SK-N-SH treated with all-trans-retinoic acid at 6 μM for 48 hours (cell line): ENCODE results near the gene SH3BGRL2.

Experiments used
- ARNTL ChIP-seq: fragments of 450-650 bp; formaldehyde crosslinking; IDR thresholded peaks from 2 replicates; pipeline ENCODE4 v1.5.0; 2020; ENCODE audit warnings: low read depth, mild to moderate bottlenecking, moderate library complexity, borderline replicate concordance
- BACH2 ChIP-seq: fragments of 250-450 bp; sonication (Bioruptor Pico); IDR thresholded peaks from 2 replicates; pipeline ENCODE4 v1.9.0; 2021; ENCODE audit warnings: mild to moderate bottlenecking, borderline replicate concordance
- CSDC2 ChIP-seq: fragments of 250-450 bp; sonication (Bioruptor Pico); IDR thresholded peaks from 2 replicates; pipeline ENCODE4 v1.5.0; 2020; ENCODE audit warnings: mild to moderate bottlenecking, moderate library complexity
- OSR1 ChIP-seq: fragments of 250-450 bp; sonication (Bioruptor Pico); IDR thresholded peaks from 2 replicates; pipeline ENCODE4 v1.8.0; 2022; ENCODE audit warnings: moderate library complexity, mild to moderate bottlenecking, inconsistent platforms
- PPARA ChIP-seq: fragments of 250-450 bp; sonication (Bioruptor Pico); IDR thresholded peaks from 2 replicates; pipeline ENCODE4 v1.5.0; 2020; ENCODE audit warnings: mild to moderate bottlenecking, borderline replicate concordance
- RARB ChIP-seq: fragments of 250-450 bp; sonication (Bioruptor Pico); IDR thresholded peaks from 2 replicates; pipeline ENCODE4 v1.8.0; 2021; ENCODE audit warnings: mild to moderate bottlenecking, moderate library complexity
- SNAI2 ChIP-seq: fragments of 250-450 bp; sonication (Bioruptor Pico); IDR thresholded peaks from 2 replicates; pipeline ENCODE4 v1.5.0; 2020; ENCODE audit warnings: mild to moderate bottlenecking, moderate library complexity
- TCF4 ChIP-seq: fragments of 250-450 bp; sonication (Bioruptor Pico); IDR thresholded peaks from 2 replicates; pipeline ENCODE4 v1.8.0; 2021; ENCODE audit warnings: mild to moderate bottlenecking, moderate library complexity, borderline replicate concordance
- ZNF565 ChIP-seq: fragments of 450-650 bp; formaldehyde crosslinking; conservative IDR thresholded peaks from 2 replicates; pipeline ENCODE4 v1.5.0; 2020; ENCODE audit warnings: low read depth, mild to moderate bottlenecking, moderate library complexity
- TF ChIP-seq, protein P1 (sequence below): fragments of 250-450 bp; sonication (Bioruptor Pico); IDR thresholded peaks from 2 replicates; pipeline ENCODE4 v1.5.1; 2020; ENCODE audit warnings: low read depth, mild to moderate bottlenecking, moderate library complexity
- TF ChIP-seq, protein P2 (sequence below): fragments of 250-450 bp; sonication (Bioruptor Pico); IDR thresholded peaks from 2 replicates; pipeline ENCODE4 v1.8.0; 2020; ENCODE audit warnings: mild to moderate bottlenecking, moderate library complexity, borderline replicate concordance
- TF ChIP-seq, protein P3 (sequence below): fragments of 250-450 bp; sonication (Bioruptor Pico); IDR thresholded peaks from 2 replicates; pipeline ENCODE4 v1.8.0; 2021; ENCODE audit warnings: low read depth, mild to moderate bottlenecking, moderate library complexity, borderline replicate concordance
- TF ChIP-seq, protein P4 (sequence below): fragments of 250-450 bp; sonication (Bioruptor Pico); IDR thresholded peaks from 2 replicates; pipeline ENCODE4 v1.5.1; 2021; ENCODE audit warnings: mild to moderate bottlenecking, moderate library complexity

DNA sequence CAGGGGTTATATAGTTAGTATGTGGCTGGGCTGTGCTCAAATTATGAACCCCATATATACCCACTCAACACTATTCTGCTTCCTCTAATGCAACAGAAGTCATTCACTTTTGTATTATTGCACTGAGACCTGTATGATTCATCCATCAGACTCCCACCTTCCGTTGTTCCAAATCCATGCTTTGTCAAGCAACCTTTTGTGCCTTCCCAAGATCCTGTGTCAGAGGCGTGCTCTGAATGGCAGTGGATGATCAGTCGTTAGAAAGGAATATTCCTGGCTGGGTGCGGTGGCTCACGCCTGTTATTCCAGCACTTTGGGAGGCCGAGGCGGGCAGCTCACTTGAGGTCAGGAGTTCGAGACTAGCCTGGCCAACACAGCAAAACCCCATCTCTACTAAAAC, 103.2 kb downstream of the SH3BGRL2 start:
- TF ChIP-seq ZNF565 (CRISPR knock-in tag) (no peak), RARB (no peak), TCF4 (CRISPR knock-in tag) (no peak), CSDC2 (no peak), PPARA (CRISPR knock-in tag) (no peak), BACH2 (CRISPR knock-in tag) (no peak), SNAI2 (CRISPR knock-in tag) (no peak), ARNTL (no peak), OSR1 (no peak)
- TF ChIP-seq, protein P1, sequence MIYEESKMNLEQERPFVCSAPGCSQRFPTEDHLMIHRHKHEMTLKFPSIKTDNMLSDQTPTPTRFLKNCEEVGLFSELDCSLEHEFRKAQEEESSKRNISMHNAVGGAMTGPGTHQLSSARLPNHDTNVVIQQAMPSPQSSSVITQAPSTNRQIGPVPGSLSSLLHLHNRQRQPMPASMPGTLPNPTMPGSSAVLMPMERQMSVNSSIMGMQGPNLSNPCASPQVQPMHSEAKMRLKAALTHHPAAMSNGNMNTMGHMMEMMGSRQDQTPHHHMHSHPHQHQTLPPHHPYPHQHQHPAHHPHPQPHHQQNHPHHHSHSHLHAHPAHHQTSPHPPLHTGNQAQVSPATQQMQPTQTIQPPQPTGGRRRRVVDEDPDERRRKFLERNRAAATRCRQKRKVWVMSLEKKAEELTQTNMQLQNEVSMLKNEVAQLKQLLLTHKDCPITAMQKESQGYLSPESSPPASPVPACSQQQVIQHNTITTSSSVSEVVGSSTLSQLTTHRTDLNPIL (CRISPR knock-in tag), result no peak
- TF ChIP-seq, protein P2, sequence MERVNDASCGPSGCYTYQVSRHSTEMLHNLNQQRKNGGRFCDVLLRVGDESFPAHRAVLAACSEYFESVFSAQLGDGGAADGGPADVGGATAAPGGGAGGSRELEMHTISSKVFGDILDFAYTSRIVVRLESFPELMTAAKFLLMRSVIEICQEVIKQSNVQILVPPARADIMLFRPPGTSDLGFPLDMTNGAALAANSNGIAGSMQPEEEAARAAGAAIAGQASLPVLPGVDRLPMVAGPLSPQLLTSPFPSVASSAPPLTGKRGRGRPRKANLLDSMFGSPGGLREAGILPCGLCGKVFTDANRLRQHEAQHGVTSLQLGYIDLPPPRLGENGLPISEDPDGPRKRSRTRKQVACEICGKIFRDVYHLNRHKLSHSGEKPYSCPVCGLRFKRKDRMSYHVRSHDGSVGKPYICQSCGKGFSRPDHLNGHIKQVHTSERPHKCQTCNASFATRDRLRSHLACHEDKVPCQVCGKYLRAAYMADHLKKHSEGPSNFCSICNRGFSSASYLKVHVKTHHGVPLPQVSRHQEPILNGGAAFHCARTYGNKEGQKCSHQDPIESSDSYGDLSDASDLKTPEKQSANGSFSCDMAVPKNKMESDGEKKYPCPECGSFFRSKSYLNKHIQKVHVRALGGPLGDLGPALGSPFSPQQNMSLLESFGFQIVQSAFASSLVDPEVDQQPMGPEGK (CRISPR knock-in tag), result no peak
- TF ChIP-seq, protein P3, sequence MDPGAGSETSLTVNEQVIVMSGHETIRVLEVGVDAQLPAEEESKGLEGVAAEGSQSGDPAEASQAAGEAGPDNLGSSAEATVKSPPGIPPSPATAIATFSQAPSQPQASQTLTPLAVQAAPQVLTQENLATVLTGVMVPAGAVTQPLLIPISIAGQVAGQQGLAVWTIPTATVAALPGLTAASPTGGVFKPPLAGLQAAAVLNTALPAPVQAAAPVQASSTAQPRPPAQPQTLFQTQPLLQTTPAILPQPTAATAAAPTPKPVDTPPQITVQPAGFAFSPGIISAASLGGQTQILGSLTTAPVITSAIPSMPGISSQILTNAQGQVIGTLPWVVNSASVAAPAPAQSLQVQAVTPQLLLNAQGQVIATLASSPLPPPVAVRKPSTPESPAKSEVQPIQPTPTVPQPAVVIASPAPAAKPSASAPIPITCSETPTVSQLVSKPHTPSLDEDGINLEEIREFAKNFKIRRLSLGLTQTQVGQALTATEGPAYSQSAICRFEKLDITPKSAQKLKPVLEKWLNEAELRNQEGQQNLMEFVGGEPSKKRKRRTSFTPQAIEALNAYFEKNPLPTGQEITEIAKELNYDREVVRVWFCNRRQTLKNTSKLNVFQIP (CRISPR knock-in tag), result no peak
- TF ChIP-seq, protein P4, sequence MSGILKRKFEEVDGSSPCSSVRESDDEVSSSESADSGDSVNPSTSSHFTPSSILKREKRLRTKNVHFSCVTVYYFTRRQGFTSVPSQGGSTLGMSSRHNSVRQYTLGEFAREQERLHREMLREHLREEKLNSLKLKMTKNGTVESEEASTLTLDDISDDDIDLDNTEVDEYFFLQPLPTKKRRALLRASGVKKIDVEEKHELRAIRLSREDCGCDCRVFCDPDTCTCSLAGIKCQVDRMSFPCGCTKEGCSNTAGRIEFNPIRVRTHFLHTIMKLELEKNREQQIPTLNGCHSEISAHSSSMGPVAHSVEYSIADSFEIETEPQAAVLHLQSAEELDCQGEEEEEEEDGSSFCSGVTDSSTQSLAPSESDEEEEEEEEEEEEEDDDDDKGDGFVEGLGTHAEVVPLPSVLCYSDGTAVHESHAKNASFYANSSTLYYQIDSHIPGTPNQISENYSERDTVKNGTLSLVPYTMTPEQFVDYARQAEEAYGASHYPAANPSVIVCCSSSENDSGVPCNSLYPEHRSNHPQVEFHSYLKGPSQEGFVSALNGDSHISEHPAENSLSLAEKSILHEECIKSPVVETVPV (CRISPR knock-in tag), result no peak
